Measurements from ENCODE around the gene CHADL.
"Not testable (repeated sequence)": the region's sequence is repeated elsewhere in the genome, so short reads cannot be mapped to it uniquely, and the experiment has no call there.

DNA sequence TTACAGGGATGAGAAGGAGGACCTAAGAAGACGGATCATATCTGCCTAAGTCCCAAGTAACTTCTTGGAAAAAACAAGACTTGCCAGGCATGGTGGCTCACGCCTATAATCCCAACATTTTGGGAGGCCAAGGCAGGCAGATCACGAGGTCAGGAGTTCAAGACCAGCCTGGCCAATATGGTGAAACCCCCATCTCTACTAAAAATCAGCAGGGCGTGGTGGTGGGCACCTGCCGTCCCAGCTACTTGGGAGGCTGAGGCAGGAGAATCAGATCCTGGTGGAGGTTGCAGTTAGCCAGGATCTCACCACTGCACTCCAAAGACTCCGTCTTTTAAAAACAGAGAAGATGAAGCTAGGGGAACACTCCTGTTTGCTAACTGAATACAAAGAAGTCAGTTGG is 60.4 kb downstream of the CHADL start:
- TF ChIP-seq, protein P1, sequence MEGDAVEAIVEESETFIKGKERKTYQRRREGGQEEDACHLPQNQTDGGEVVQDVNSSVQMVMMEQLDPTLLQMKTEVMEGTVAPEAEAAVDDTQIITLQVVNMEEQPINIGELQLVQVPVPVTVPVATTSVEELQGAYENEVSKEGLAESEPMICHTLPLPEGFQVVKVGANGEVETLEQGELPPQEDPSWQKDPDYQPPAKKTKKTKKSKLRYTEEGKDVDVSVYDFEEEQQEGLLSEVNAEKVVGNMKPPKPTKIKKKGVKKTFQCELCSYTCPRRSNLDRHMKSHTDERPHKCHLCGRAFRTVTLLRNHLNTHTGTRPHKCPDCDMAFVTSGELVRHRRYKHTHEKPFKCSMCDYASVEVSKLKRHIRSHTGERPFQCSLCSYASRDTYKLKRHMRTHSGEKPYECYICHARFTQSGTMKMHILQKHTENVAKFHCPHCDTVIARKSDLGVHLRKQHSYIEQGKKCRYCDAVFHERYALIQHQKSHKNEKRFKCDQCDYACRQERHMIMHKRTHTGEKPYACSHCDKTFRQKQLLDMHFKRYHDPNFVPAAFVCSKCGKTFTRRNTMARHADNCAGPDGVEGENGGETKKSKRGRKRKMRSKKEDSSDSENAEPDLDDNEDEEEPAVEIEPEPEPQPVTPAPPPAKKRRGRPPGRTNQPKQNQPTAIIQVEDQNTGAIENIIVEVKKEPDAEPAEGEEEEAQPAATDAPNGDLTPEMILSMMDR (IDR thresholded peaks at IDR 0.05; ENCODE audit: low read depth, low read length) = not testable (repeated sequence)
- TF ChIP-seq POLR2A (IDR thresholded peaks at IDR 0.05; ENCODE audit: extremely low read depth, insufficient read length); MYC (IDR thresholded peaks at IDR 0.05; ENCODE audit: low read depth, low read length): not testable (repeated sequence)
- TF ChIP-seq, protein P2, sequence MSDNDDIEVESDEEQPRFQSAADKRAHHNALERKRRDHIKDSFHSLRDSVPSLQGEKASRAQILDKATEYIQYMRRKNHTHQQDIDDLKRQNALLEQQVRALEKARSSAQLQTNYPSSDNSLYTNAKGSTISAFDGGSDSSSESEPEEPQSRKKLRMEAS (IDR thresholded peaks at IDR 0.05; ENCODE audit: low read depth, low read length) = not testable (repeated sequence)
